Astrocyte of the spinal cord (primary cell): ENCODE data around the gene SDF4.

Experiments used
- DNase-seq: peaks from one replicate; pipeline ENCODE4 v3.0.0; 2011; ENCODE audit warnings: low read depth, low spot score
- H3K4me3 ChIP-seq: 2 replicates; pipeline ENCODE4 v1.5.1; 2011; ENCODE audit warnings: low read depth, mild to moderate bottlenecking, low read length, moderate library complexity
- in situ Hi-C: cut with HindIII; loops from 2 replicates; pipeline ENCODE4 v1.10.0; 2017; ENCODE audit warnings: low sequenced_read_pairs
- TF ChIP-seq, protein P1 (sequence below): IDR thresholded peaks from 2 replicates; pipeline ENCODE4 v1.5.1; 2012; ENCODE audit warnings: low read depth, mild to moderate bottlenecking, low read length, inconsistent platforms

The SDF4 gene

GRCh38 chr1:1259951-1260600 lies 28.3 kb upstream of the SDF4 start:
- DNase-seq, result no peak
- no peak overlapping the region for H3K4me3 ChIP-seq

DNA sequence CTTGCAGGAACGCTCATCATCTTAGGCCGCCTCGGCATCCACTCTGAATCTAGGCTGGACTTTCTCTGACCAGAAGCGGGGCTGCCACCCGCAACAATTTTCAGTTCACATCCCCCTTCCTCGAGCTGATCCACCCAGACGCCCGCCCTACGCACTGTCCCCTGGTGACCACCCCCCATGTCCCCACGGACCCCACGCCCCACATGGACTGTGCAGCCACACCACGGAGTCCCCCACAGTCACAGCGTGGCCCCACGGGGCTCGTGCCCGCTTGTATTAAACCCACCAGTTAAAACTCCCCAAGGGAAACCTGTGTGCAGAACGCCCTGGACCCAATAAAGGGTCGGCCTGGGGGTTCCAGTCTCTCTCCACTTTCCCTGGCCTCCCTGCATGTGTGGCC lies 27.7 kb upstream of the SDF4 start:
- no peak for DNase-seq
- no peak overlapping the region for H3K4me3 ChIP-seq
- TF ChIP-seq, protein P1, sequence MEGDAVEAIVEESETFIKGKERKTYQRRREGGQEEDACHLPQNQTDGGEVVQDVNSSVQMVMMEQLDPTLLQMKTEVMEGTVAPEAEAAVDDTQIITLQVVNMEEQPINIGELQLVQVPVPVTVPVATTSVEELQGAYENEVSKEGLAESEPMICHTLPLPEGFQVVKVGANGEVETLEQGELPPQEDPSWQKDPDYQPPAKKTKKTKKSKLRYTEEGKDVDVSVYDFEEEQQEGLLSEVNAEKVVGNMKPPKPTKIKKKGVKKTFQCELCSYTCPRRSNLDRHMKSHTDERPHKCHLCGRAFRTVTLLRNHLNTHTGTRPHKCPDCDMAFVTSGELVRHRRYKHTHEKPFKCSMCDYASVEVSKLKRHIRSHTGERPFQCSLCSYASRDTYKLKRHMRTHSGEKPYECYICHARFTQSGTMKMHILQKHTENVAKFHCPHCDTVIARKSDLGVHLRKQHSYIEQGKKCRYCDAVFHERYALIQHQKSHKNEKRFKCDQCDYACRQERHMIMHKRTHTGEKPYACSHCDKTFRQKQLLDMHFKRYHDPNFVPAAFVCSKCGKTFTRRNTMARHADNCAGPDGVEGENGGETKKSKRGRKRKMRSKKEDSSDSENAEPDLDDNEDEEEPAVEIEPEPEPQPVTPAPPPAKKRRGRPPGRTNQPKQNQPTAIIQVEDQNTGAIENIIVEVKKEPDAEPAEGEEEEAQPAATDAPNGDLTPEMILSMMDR, result no peak
- in situ Hi-C loops, result no loop called here

More at GRCh38 chr1:1259951-1260600, 28.3 kb upstream of the SDF4 start:
- in situ Hi-C loops, result no loop called here
- TF ChIP-seq, protein P1, result no peak

DNA sequence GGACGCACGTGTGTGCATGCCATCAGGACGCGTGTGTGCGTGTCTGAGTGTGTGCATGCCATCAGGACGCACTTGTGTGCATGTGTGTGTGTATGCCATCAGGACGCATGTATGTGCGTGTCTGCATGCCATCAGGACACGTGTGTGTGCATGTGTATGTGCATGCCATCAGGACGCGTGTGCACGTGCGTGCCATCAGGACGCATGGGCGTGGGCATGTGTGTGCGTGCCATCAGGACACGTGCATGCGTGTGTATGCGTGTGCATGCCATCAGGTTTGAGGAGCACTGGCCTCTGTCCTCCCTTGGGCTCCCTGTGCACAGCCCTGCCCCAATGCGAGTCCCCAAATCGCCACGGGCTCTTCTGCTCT lies 27.3 kb upstream of the SDF4 start:
- TF ChIP-seq, protein P1, result no peak
- in situ Hi-C loops, result no loop called here

GRCh38 chr1:1256956-1257871 lies 25.4 kb upstream of the SDF4 start:
- DNase-seq, result no peak
- in situ Hi-C loops, result no loop called here
- TF ChIP-seq, protein P1, result no peak
- H3K4me3 ChIP-seq, result no peak overlapping the region

More for the DNA sequence above, 27.3 kb upstream of the SDF4 start:
- DNase-seq, result no peak
- no peak overlapping the region for H3K4me3 ChIP-seq

- H3K4me3 ChIP-seq, result no peak overlapping the region
- in situ Hi-C loops, result no loop called here
- no peak for DNase-seq
- TF ChIP-seq, protein P1, result no peak
These were observed 23.8 kb upstream of the SDF4 start for GRCh38 chr1:1255611-1256010.

- TF ChIP-seq, protein P1, result no peak
- no peak overlapping the region for H3K4me3 ChIP-seq
- in situ Hi-C loops, result no loop called here
- DNase-seq, result no peak
These were observed 23.3 kb upstream of the SDF4 start for GRCh38 chr1:1255078-1255477.
